HG02610 (cell line): ENCODE measurements around the gene CLPTM1L.
"Not testable (repeated sequence)": the region's sequence is repeated elsewhere in the genome, so short reads cannot be mapped to it uniquely, and the experiment has no call there.

Experiments
- ATAC-seq: cut with Tn5 transposase; IDR thresholded peaks from one replicate; pipeline ENCODE4 v1.9.1; 2021; ENCODE audit warnings: mild to moderate bottlenecking, moderate library complexity; ENCODE audit not compliant: unreplicated experiment

CLPTM1L gene

GRCh38 chr5:1280177-1281037 lies 64.5 kb downstream of the CLPTM1L start:
- ATAC-seq: no peak

- no peak for ATAC-seq
These were observed 65.3 kb downstream of the CLPTM1L start for GRCh38 chr5:1279443-1280151.

DNA sequence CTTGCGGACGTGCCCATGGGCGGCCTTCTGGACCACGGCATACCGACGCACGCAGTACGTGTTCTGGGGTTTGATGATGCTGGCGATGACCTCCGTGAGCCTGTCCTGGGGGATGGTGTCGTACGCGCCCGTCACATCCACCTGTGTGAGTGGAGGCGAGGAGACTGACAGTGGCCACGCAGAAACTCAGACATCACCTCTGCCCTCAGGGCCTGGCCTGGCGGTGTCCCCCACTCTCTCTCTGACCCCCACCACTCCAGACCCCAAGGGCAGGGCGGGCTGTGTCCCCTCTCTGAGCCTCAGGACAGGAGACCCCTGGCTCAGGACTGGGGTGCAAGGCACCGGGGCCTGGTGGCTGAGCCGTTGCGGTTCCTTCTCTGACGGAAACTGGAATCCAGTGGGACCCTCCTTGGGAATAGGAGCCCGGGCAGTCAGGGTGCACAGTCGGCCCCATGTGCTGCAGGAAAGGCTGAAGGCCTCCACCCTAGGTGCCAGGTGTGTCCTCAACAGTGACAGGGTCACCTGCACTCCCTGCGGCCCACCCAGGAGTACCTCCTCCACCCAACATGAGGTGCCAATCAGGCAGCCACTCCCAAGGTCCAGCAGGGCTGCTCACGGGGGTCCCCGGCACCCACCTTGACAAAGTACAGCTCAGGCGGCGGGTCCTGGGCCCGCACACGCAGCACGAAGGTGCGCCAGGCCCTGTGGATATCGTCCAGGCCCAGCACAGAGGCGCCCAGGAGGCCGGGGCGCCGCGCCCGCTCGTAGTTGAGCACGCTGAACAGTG lies 66.0 kb downstream of the CLPTM1L start:
- ATAC-seq: no peak

GRCh38 chr5:1278216-1278615 lies 66.7 kb downstream of the CLPTM1L start:
- no peak for ATAC-seq

- ATAC-seq: no peak
These were observed 67.1 kb downstream of the CLPTM1L start for GRCh38 chr5:1277781-1278180.

DNA sequence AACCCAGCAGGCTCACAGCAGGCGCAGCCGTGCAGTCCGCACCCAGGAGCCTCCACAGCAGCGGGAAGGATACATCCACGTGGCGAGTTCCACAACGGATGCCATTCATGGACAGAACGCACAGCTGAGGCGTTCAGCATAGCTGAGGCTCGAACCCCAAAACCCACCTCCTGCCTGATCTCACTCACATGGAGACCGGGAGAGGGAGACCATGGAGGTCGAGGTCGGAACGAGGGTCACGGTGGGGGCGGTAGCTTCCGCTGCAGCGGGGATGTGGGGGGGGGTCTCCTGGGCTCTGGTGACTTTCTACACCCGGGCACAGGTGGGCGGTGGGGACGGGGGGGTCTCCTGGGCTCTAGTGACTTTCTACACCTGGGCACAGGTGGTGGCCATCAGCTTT lies 67.6 kb downstream of the CLPTM1L start:
- ATAC-seq: no peak

- no peak for ATAC-seq
These were observed 68.0 kb downstream of the CLPTM1L start for GRCh38 chr5:1276930-1277329.

DNA sequence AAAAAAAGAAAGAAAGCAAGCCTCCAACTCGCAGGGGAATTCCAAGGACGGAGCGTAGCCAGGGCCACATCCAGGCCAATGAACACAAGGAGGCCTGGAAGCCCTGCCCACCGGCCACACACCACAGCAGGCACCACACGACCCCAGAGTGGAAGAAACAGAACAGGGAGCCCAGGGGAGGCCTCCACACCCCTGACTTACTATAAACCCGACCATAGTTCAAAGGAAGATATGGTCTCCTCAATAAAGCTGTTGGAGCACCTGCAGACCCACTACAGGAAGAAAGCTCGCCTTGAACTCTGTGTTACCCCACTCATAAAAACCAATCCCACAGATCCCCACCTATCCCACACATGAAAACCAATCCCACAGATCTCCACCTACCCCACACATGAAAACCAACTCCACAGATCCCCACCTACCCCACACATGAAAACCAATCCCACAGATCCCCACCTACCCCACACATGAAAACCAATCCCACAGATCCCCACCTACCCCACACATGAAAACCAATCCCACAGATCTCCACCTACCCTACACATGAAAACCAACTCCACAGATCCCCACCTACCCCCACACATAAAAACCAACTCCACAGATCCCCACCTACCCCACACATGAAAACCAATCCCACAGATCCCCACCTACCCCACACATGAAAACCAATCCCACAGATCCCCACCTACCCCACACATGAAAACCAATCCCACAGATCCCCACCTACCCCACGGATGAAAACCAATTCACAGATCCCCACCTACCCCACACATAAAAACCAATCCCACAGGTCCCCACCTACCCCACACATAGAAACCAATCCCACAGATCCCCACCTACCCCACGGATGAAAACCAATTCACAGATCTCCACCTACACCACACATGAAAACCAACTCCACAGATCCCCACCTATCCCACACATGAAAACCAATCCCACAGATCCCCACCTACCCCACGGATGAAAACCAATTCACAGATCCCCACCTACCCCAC lies 69.2 kb downstream of the CLPTM1L start:
- ATAC-seq: not testable (repeated sequence)

GRCh38 chr5:1274471-1274870 lies 70.4 kb downstream of the CLPTM1L start:
- no peak for ATAC-seq

DNA sequence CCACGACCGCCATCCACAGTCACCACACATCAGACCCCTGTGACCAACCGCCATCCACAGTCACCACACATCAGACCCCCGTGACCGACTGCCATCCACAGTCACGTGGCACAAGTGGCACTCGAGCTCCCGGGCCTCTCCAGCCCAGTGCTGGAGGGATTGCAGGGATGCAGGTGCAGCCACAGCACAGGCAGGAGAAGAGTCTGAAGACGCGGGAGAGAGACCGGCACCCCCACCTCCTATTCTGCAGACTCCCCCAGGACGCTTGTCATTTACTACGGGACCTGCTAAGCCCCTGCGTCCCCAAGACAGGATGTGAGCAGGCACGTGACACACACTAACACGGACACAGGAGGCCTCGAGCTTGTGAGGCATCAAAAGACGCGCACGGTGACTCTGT lies 71.2 kb downstream of the CLPTM1L start:
- no peak for ATAC-seq

- no peak for ATAC-seq
These were observed 72.7 kb downstream of the CLPTM1L start for GRCh38 chr5:1272201-1272600.

DNA sequence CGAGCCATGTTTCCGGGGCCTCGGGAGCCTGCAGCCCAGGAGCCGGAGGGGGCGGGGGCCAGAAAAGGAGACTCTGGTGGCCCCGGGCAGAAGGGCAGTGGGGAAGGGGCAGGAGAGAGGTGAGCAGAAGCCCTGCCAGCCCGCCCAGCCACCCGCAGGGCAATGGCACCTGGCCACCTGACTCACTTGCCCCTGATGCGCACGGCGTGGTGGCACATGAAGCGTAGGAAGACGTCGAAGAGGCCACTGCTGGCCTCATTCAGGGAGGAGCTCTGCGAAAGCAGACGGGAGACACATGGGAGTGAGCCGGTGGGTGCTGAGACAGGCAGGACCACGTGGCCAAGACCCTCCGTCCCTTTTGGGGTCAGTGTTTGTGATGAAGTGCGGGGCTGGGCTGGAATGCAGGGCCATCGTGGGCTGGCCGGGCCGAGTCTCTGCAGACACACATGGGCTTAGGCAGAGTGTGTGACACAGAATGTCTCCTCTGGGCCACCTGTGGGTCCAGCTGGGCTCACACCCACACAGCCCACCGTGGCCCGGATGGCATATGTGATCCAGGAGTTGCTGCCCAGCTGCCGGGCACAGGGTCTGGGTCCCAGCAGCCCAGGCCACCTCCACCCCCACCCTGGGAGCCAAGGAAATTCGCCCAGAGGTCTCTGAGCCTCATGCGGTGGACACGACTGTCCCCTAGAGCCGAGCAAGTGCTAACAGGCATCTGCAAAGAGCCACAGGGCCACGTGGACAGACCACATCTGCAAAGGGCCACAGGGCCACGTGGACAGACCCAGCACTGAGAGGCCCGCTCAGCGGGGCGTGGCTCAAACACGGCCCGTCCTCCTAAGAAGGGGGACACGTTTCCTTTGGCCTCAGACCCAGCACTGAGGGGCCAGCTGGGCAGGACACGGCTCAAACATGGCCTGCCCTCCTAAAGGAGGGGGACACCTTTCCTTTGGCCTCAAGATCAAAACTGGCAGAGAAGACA lies 73.7 kb downstream of the CLPTM1L start:
- no peak for ATAC-seq

GRCh38 chr5:1270426-1270825 lies 74.5 kb downstream of the CLPTM1L start:
- ATAC-seq: no peak

GRCh38 chr5:1268666-1269065 lies 76.2 kb downstream of the CLPTM1L start:
- no peak for ATAC-seq

- ATAC-seq: no peak
These were observed 76.8 kb downstream of the CLPTM1L start for GRCh38 chr5:1268056-1268455.
